Fibroblast of gingiva (primary cell): ENCODE measurements around the gene IRAK4.

Experiments used
- DNase-seq: peaks from one replicate; pipeline ENCODE4 v3.0.0-alpha.2; 2011; ENCODE audit warnings: low read depth

The IRAK4 gene

GRCh38 chr12:43836475-43836989, 77.8 kb downstream of the IRAK4 start:
- DNase-seq = peak; percentile 40
